Measurements from ENCODE around the gene ZFAND5. TPM values are rescaled to one million over a fixed set of nuclear protein-coding genes. Genes with fewer than 3 reads are reported as not detected.
A peak's percentile ranks its signal among the peaks of the same experiment; 100 is the strongest.

ZFAND5 gene
- total RNA-seq, 1 experiment from 2014 or later, result 185 TPM

DNA sequence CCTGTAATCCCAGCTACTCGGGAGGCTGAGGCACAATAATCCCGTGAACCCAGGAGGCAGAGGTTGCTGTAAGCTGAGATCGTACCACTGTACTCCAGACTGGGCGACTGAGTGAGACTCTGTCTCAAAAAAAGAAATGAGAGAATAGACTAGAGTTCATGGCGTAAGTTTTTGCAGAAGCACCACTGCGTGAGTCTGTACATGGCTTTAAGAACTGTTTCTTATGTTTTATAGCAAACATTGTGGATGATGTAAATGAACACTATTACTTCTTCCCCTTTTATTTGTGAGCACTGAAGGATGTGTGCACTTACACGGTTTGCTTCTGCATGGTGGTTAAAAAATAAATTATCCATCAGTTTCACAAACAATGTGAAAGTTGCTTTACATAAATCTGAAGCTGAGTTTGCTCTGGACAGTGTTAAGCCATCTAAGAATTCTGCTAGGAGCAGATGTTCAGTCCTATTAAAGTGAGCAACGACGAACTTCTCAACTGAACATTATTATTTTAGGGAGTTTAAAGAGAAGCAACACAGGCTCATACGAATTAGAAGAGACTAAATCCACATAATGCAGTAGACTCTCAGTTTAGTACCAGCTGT lies 52.5 kb downstream of the ZFAND5 start:
- Histone ChIP-seq H3K4me1 (ENCODE audit: control insufficient read depth, insufficient read depth, low read length) (peaks cover 21% of the 10 kb centered on the region), H3K4me3 (ENCODE audit: low read depth in 2 of 2, low read length in 2 of 2) (no peak overlapping the region), H3K27ac (ENCODE audit: low read length) (peak overlapping the region; percentile 34; the same call in 1 of the 2 replicates), H3K27me3 (ENCODE audit: control insufficient read depth, insufficient read depth, low read length) (no peaks in the 10 kb centered on the region), H3K36me3 (ENCODE audit: control insufficient read depth, insufficient read depth, low read length) (no peaks in the 10 kb centered on the region; the same call in 1 of the 2 replicates), H3K9me3 (ENCODE audit: control insufficient read depth, insufficient read depth, low read depth, low read length) (no peaks in the 10 kb centered on the region)
- DNase-seq (ENCODE audit: low read depth, low spot score) (no peak), ATAC-seq (no peak)
- BruUV-seq (replicated peaks), result no TSS peak
- ChIA-PET CTCF (no interaction called here), POLR2A (interaction anchor here (1.1 kb wide), 1 partner anchor 53 kb away, joined by 3 read pairs; the partner anchor contains the start of gene ZFAND5)
- intact Hi-C loops (cut with micrococcal nuclease; ENCODE audit: unreplicated experiment) (no loop called here), in situ Hi-C loops (cut with HindIII; ENCODE audit: low pct_unique_long_range_greater_than_20kb, low sequenced_read_pairs) (no loop called here)
- no peak for TF ChIP-seq TCF7L2 (IDR thresholded peaks at IDR 0.05; ENCODE audit: low read depth, low read length)
- TF ChIP-seq POLR2AphosphoS5 (IDR thresholded peaks at IDR 0.05; ENCODE audit: low read depth, low read length), result no peak
- TF ChIP-seq, protein P1, sequence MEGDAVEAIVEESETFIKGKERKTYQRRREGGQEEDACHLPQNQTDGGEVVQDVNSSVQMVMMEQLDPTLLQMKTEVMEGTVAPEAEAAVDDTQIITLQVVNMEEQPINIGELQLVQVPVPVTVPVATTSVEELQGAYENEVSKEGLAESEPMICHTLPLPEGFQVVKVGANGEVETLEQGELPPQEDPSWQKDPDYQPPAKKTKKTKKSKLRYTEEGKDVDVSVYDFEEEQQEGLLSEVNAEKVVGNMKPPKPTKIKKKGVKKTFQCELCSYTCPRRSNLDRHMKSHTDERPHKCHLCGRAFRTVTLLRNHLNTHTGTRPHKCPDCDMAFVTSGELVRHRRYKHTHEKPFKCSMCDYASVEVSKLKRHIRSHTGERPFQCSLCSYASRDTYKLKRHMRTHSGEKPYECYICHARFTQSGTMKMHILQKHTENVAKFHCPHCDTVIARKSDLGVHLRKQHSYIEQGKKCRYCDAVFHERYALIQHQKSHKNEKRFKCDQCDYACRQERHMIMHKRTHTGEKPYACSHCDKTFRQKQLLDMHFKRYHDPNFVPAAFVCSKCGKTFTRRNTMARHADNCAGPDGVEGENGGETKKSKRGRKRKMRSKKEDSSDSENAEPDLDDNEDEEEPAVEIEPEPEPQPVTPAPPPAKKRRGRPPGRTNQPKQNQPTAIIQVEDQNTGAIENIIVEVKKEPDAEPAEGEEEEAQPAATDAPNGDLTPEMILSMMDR (IDR thresholded peaks at IDR 0.05), result no peak
- no peak for TF ChIP-seq SIN3A (IDR thresholded peaks at IDR 0.05; ENCODE audit: borderline replicate concordance, insufficient read depth, low read depth, low read length)
- TF ChIP-seq, protein P2, sequence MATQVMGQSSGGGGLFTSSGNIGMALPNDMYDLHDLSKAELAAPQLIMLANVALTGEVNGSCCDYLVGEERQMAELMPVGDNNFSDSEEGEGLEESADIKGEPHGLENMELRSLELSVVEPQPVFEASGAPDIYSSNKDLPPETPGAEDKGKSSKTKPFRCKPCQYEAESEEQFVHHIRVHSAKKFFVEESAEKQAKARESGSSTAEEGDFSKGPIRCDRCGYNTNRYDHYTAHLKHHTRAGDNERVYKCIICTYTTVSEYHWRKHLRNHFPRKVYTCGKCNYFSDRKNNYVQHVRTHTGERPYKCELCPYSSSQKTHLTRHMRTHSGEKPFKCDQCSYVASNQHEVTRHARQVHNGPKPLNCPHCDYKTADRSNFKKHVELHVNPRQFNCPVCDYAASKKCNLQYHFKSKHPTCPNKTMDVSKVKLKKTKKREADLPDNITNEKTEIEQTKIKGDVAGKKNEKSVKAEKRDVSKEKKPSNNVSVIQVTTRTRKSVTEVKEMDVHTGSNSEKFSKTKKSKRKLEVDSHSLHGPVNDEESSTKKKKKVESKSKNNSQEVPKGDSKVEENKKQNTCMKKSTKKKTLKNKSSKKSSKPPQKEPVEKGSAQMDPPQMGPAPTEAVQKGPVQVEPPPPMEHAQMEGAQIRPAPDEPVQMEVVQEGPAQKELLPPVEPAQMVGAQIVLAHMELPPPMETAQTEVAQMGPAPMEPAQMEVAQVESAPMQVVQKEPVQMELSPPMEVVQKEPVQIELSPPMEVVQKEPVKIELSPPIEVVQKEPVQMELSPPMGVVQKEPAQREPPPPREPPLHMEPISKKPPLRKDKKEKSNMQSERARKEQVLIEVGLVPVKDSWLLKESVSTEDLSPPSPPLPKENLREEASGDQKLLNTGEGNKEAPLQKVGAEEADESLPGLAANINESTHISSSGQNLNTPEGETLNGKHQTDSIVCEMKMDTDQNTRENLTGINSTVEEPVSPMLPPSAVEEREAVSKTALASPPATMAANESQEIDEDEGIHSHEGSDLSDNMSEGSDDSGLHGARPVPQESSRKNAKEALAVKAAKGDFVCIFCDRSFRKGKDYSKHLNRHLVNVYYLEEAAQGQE (IDR thresholded peaks at IDR 0.05; ENCODE audit: insufficient read depth in 1 of 2, low read depth in 2 of 2, low read length in 1 of 2), result no peak

DNA sequence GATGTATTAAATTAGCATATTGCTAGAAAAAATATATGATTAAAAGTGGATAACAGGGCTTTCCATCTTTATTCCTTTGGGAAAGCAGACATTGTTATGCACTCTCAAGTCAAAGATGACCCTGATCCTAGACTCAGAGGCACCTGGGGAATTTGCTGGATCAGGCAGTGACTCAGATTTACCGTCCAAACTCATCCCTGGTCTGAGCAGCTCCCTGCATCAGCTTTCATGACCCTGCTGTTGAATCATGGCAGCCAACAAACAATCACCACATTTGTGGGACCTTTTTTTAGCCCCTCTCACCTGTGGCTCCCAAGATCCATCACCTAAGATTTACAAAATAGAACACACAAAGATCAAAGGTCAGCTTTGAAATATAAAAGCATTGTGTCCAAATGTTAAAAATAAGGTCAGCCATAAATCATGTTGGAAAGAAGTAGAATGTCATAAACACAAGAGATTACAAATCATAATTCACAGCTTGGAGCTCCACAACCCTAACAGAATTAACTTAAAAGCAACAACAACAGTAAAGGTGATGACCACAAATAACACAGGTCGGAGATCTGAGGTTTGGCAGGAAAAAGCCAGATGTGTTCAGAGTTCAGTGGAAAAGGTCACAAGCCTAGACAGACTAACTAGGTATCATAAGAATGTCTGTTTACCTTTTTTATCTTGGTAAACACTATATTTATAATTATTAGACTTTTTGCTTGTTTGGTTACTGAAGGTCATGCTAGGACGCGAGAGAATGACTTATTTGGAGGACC lies 55.5 kb downstream of the ZFAND5 start:
- ChIA-PET POLR2A (no interaction called here), CTCF (no interaction called here)
- H3K27me3 ChIP-seq (ENCODE audit: control insufficient read depth, insufficient read depth, low read length), result no peaks in the 10 kb centered on the region
- TF ChIP-seq TCF7L2 (IDR thresholded peaks at IDR 0.05; ENCODE audit: low read depth, low read length), result 0 out of 2 replicates have a peak, but pooled peaks have one; percentile 39
- TF ChIP-seq, protein P1 (IDR thresholded peaks at IDR 0.05), result no peak
- in situ Hi-C loops (cut with HindIII; ENCODE audit: low pct_unique_long_range_greater_than_20kb, low sequenced_read_pairs), result no loop called here
- H3K27ac ChIP-seq (ENCODE audit: low read length), result no peak overlapping the region; the same call in 1 of the 2 replicates
- intact Hi-C loops (cut with micrococcal nuclease; ENCODE audit: unreplicated experiment), result no loop called here
- no peak for ATAC-seq
- BruUV-seq (replicated peaks), result no TSS peak
- no peak overlapping the region for H3K4me3 ChIP-seq (ENCODE audit: low read depth in 2 of 2, low read length in 2 of 2)
- H3K4me1 ChIP-seq (ENCODE audit: control insufficient read depth, insufficient read depth, low read length), result peaks cover 4% of the 10 kb centered on the region
- H3K36me3 ChIP-seq (ENCODE audit: control insufficient read depth, insufficient read depth, low read length), result no peaks in the 10 kb centered on the region; the same call in 1 of the 2 replicates
- no peaks in the 10 kb centered on the region for H3K9me3 ChIP-seq (ENCODE audit: control insufficient read depth, insufficient read depth, low read depth, low read length)
- no peak for DNase-seq (ENCODE audit: low read depth, low spot score)
